GM23338 (cell line): ENCODE results near the gene ZNF219. TPM values are rescaled to one million over a fixed set of nuclear protein-coding genes. Genes with fewer than 3 reads are reported as not detected.
A peak's percentile ranks its signal among the peaks of the same experiment; 100 is the strongest.

Experiments used
- ATAC-seq: fragments of 200-7000 bp; cut with Tn5 transposase; 3 replicates; pipeline ENCODE4 v1.9.1; 2020
- DNase-seq: peaks from one replicate; pipeline ENCODE4 v3.0.0-alpha.2; 2015; ENCODE audit warnings: low spot score
- H2AFZ ChIP-seq: fragments of 200-600 bp; sonication (generic); 2 replicates; pipeline ENCODE4 v1.8.0; 2016; ENCODE audit warnings: antibody characterized with exemption, mild to moderate bottlenecking, moderate library complexity
- H3F3A ChIP-seq: fragments of 200-600 bp; sonication (generic); replicated peaks from 2 replicates; pipeline ENCODE4 v1.8.0; 2017; ENCODE audit warnings: antibody characterized with exemption, mixed run types, low read depth
- H3K27ac ChIP-seq: fragments of 200-600 bp; sonication (generic); 2 replicates; pipeline ENCODE4 v1.6.1; 2016; ENCODE audit warnings: low read depth
- H3K27me3 ChIP-seq: fragments of 200-600 bp; sonication (generic); 2 replicates; pipeline ENCODE4 v1.8.0; 2016; ENCODE audit warnings: mild to moderate bottlenecking, mixed run types, moderate library complexity; ENCODE audit not compliant: insufficient read depth
- H3K36me3 ChIP-seq: fragments of 200-600 bp; sonication (generic); 2 replicates; pipeline ENCODE4 v1.8.0; 2016; ENCODE audit warnings: mild to moderate bottlenecking; ENCODE audit not compliant: insufficient read depth
- H3K4me1 ChIP-seq: fragments of 200-600 bp; sonication (generic); 2 replicates; pipeline ENCODE4 v1.8.0; 2016; ENCODE audit warnings: mild to moderate bottlenecking, moderate library complexity; ENCODE audit not compliant: insufficient read depth
- H3K4me2 ChIP-seq: fragments of 200-600 bp; sonication (generic); 2 replicates; pipeline ENCODE4 v1.7.1; 2017; ENCODE audit warnings: mixed run types
- H3K4me3 ChIP-seq: fragments of 200-600 bp; sonication (generic); 2 replicates; pipeline ENCODE4 v1.6.1; 2016; ENCODE audit warnings: mixed run types
- H3K79me2 ChIP-seq: fragments of 200-600 bp; sonication (generic); replicated peaks from 2 replicates; pipeline ENCODE4 v1.8.0; 2017; ENCODE audit warnings: mild to moderate bottlenecking; ENCODE audit not compliant: insufficient read depth
- H3K9me2 ChIP-seq: fragments of 200-600 bp; sonication (generic); 2 replicates; pipeline ENCODE4 v1.8.0; 2017; ENCODE audit not compliant: insufficient read depth
- H4K20me1 ChIP-seq: fragments of 200-600 bp; sonication (generic); replicated peaks from 2 replicates; pipeline ENCODE4 v1.8.0; 2017; ENCODE audit warnings: mild to moderate bottlenecking; ENCODE audit not compliant: insufficient read depth
- H3K27ac Mint-ChIP-seq: 2 replicates; pipeline ENCODE4 v1.8.0; 2020; ENCODE audit warnings: inconsistent platforms, mild to moderate bottlenecking, moderate library complexity, mixed read lengths
- H3K27me3 Mint-ChIP-seq: 3 replicates; pipeline ENCODE4 v1.8.0; 2022; ENCODE audit warnings: low read depth, mild to moderate bottlenecking, moderate library complexity, mixed read lengths, inconsistent platforms; ENCODE audit not compliant: insufficient read depth, poor library complexity
- H3K36me3 Mint-ChIP-seq: 3 replicates; pipeline ENCODE4 v1.8.0; 2021; ENCODE audit warnings: low read depth, mild to moderate bottlenecking, inconsistent platforms, moderate library complexity, mixed read lengths
- H3K4me1 Mint-ChIP-seq: 3 replicates; pipeline ENCODE4 v1.8.0; 2020; ENCODE audit warnings: mild to moderate bottlenecking, inconsistent platforms, mixed read lengths
- H3K4me3 Mint-ChIP-seq: 3 replicates; pipeline ENCODE4 v1.8.0; 2021; ENCODE audit warnings: moderate library complexity, mild to moderate bottlenecking, inconsistent platforms, mixed read lengths
- H3K9me3 Mint-ChIP-seq: 3 replicates; pipeline ENCODE4 v1.8.0; 2020; ENCODE audit warnings: moderate library complexity, mild to moderate bottlenecking, inconsistent platforms, mixed read lengths
- CREB1 ChIP-seq: fragments of 250-450 bp; sonication (Bioruptor Pico); IDR thresholded peaks from 2 replicates; pipeline ENCODE4 v1.5.0; 2020; ENCODE audit warnings: low read depth, mild to moderate bottlenecking, moderate library complexity
- POLR2AphosphoS5 ChIP-seq: IDR thresholded peaks from 2 replicates; pipeline ENCODE4 v1.6.1; 2016; ENCODE audit warnings: antibody characterized with exemption, low read depth
- ZNF114 ChIP-seq: fragments of 250-450 bp; sonication (Bioruptor Pico); IDR thresholded peaks from 2 replicates; pipeline ENCODE4 v1.5.0; 2020; ENCODE audit warnings: mild to moderate bottlenecking, moderate library complexity
- ZNF462 ChIP-seq: fragments of 250-450 bp; sonication (Bioruptor Pico); IDR thresholded peaks from 2 replicates; pipeline ENCODE4 v1.5.0; 2020; ENCODE audit warnings: mild to moderate bottlenecking, moderate library complexity
- polyA plus RNA-seq: library from polyadenylated mRNA; unstranded; fragments of >200 nt; fragmentation: Nextera tagmentation; extraction: Ambion mirVana; gene quantifications from 2 replicates; pipeline ENCODE4 v1.2.1, GENCODE V29; 2016
- total RNA-seq: library from RNA; depleted of rRNA; stranded (reverse); fragments of >200 nt; shearing (Covaris generic); gene quantifications from 2 replicates; pipeline ENCODE4 v1.2.3, GENCODE V29; 2014
- TF ChIP-seq, protein P1 (sequence below), 2 experiments: fragments of 200-600 bp in 1 of 2; sonication (generic) in 1 of 2; conservative IDR thresholded peaks; 2 replicates each; pipeline versions ENCODE4 v1.5.1 to v1.6.1; 2016 to 2017; ENCODE audit warnings: antibody characterized with exemption in 2 of 2, low read depth in 2 of 2, mild to moderate bottlenecking in 2 of 2, moderate library complexity in 1 of 2

Gene ZNF219
- total and polyA plus RNA-seq, 2 experiments from 2014 or later = 37.7 to 153 TPM

GRCh38 chr14:21104448-21105060, 6.1 kb upstream of the ZNF219 start:
- Histone ChIP-seq H3K27ac (peak overlapping the region; percentile 96), H3K79me2 (peaks cover 15% of the 10 kb centered on the region), H3K4me3 (peak overlapping the region; percentile 90), H3K9me2 (no peaks in the 10 kb centered on the region), H4K20me1 (no peaks in the 10 kb centered on the region), H3K4me2 (peak overlapping the region; percentile 97), H2AFZ (peak overlapping the region; percentile 57; the same call in 1 of the 2 replicates), H3K4me1 (peaks cover 40% of the 10 kb centered on the region), H3K36me3 (no peaks in the 10 kb centered on the region), H3K27me3 (no peaks in the 10 kb centered on the region), H3F3A (peaks cover 2% of the 10 kb centered on the region)
- Mint-ChIP-seq H3K27me3 (peaks cover 4% of the 10 kb centered on the region), H3K9me3 (no peaks in the 10 kb centered on the region; the same call in 2 of the 3 replicates), H3K27ac (peak overlapping the region; percentile 96), H3K4me3 (peak overlapping the region; percentile 91), H3K4me1 (peaks cover 76% of the 10 kb centered on the region), H3K36me3 (no peaks in the 10 kb centered on the region)
- TF ChIP-seq, protein P1, sequence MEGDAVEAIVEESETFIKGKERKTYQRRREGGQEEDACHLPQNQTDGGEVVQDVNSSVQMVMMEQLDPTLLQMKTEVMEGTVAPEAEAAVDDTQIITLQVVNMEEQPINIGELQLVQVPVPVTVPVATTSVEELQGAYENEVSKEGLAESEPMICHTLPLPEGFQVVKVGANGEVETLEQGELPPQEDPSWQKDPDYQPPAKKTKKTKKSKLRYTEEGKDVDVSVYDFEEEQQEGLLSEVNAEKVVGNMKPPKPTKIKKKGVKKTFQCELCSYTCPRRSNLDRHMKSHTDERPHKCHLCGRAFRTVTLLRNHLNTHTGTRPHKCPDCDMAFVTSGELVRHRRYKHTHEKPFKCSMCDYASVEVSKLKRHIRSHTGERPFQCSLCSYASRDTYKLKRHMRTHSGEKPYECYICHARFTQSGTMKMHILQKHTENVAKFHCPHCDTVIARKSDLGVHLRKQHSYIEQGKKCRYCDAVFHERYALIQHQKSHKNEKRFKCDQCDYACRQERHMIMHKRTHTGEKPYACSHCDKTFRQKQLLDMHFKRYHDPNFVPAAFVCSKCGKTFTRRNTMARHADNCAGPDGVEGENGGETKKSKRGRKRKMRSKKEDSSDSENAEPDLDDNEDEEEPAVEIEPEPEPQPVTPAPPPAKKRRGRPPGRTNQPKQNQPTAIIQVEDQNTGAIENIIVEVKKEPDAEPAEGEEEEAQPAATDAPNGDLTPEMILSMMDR (conservative IDR thresholded peaks at IDR 0.05; ENCODE audit: low read depth in 2 of 2) = peak; percentile 96 to 97
- TF ChIP-seq POLR2AphosphoS5 (no peak), ZNF462 (CRISPR knock-in tag) (no peak), ZNF114 (no peak), CREB1 (CRISPR knock-in tag) (0 out of 2 replicates have a peak, but pooled peaks have one; percentile 30)
- DNase-seq (peak; percentile 87), ATAC-seq (peak; percentile 52)
